Adipose tissue (tissue), 3 donors: ENCODE results near the gene HTR3D. TPM values are rescaled to one million over a fixed set of nuclear protein-coding genes. Genes with fewer than 3 reads are reported as not detected.
"Not testable (repeated sequence)": the region's sequence is repeated elsewhere in the genome, so short reads cannot be mapped to it uniquely, and the experiment has no call there.

Experiments
- H3K27ac ChIP-seq: one replicate; pipeline ENCODE4 v1.5.1; 2013; ENCODE audit warnings: low read depth, low read length
- WGBS, 3 donors: extraction: QIAGEN DNeasy Blood & Tissue Kit; methylation state at CpG; one replicate each; pipeline ENCODE4 v1.1.7; 2013; 5-methylcytosine and 5-hydroxymethylcytosine counted together
- polyA plus RNA-seq, 3 donors: library from polyadenylated mRNA; stranded (reverse); fragments of 200-250 nt; gene quantifications; one replicate each; pipeline ENCODE4 v1.2.3, GENCODE V29; 2013
- donor health status: healthy with polysubstance abuse.
- donor health status: Bipolar disorder and iron deficiency.
- donor health status: healthy.

HTR3D gene
- polyA plus RNA-seq, 3 donors: not detected

- WGBS, 3 donors: 82 to 94% (median 89%) methylated on average over 6 of the region's 6 CpGs
- H3K27ac ChIP-seq: no peak overlapping the region
Observed at GRCh38 chr3:184011937-184012889, 19.3 kb upstream of the HTR3D start.

GRCh38 chr3:184015381-184016019, 16.0 kb upstream of the HTR3D start:
- H3K27ac ChIP-seq: no peak overlapping the region
- WGBS, 3 donors: 78 to 90% (median 87%) methylated on average over 10 of the region's 10 CpGs

GRCh38 chr3:184016169-184016570, 15.4 kb upstream of the HTR3D start:
- no peak overlapping the region for H3K27ac ChIP-seq

DNA sequence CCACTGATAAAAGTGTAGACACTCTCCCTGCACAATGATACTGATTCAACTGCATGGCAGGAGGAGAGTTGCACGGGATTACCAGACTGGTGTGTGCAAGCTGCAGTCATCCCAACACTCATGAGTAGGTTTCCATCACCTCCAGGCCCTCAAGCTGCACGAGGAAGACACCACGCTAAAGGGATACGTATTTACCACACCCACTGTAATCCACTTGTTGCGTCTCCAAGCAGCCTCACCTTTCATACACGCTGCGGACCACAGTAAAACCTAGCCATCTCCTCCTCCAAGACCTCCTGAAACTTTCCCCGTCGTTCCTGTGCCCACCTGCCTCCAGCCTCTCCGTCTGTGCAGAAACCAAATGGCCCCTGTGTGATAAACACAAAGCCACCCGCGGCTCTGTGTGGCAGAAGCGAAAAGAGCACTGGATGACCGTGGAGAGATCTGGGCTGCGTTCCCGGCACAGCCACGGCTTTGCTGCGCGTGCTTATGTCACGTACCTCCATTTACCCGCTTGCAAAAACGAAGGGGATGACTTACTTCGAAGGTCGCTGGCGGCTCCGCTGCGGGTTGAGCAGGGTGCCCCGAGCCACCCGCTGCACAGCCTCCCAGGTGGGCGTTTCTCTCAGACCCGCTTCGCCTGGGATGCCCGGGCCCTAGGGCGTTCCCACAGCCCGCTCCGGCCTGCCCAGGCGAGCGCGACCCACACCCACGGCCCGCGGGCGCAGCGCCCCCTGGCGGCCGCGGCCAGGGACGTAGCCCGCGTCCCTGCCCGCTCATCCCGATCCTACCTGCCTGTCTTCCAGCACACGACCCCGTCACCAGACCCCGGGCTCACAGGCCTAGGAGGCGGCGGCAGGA, 14.5 kb upstream of the HTR3D start:
- 9 to 16% (median 15%) methylated on average over 41 to 57 of the region's 57 CpGs for WGBS, 3 donors

More at GRCh38 chr3:184016169-184016570, 15.4 kb upstream of the HTR3D start:
- 66 to 88% (median 80%) methylated on average over 5 of the region's 5 CpGs for WGBS, 3 donors

GRCh38 chr3:184017672-184018423, 13.7 kb upstream of the HTR3D start, which contains the start of gene ABCC5:
ABCC5 (minus strand) TSS chr3:184017884; CDS start chr3:184014392, 3,492 bp downstream.
- no peak within 1 kb of the TSS for H3K27ac ChIP-seq
- WGBS, 3 donors: 0 to 1% (median 1%) methylated on average over 52 to 55 of the region's 55 CpGs

More for the DNA sequence above, 14.5 kb upstream of the HTR3D start:
- H3K27ac ChIP-seq: no peak overlapping the region

DNA sequence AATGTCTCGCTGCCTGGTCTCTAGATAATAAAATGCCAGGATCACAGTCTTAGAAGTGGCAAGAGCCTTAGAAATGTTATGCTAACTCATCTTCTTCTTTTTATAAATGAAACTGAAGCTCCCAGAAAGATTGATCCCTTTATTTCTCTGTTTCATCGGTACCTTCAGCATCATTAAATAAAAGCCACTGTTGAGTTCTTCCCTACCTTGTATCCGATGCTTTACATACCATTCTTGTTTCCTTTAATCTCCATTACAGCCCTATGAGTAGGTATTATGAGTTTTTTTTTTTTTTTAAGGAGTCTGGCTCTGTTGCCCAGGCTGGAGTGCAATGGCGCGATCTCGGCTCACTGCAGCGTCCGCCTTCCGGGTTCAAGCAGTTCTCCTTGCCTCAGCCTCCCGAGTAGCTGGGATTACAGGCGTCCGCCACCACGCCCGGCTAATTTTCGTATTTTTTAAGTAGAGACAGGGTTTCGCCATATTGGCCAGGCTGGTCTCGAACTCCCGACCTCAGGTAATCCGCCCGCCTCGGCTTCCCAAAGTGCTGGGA, 13.0 kb upstream of the HTR3D start:
- 89 to 91% (median 89%) methylated on average over 21 of the region's 21 CpGs for WGBS, 3 donors
- H3K27ac ChIP-seq: no peak overlapping the region

DNA sequence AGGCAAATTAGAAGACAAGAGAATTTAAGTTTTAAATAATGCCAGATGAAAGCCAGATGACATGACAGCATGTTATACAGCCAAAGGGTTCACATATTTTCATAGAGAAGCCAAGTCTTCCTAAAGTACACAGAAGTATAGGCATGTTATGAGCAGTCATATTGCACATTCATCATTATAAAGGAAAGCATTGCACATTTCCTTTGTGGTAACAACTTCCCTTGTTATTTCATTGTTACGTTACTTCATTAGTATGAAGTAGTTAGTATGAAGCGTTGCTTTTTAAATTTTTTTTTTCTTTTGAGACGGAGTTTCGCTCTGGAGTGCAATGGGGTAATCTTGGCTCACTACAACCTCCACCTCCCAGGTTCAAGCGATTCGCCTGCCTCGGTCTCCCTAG, 9.2 kb upstream of the HTR3D start:
- WGBS, 3 donors: 43 to 82% (median 50%) methylated on average over 7 of the region's 7 CpGs
- no peak overlapping the region for H3K27ac ChIP-seq

DNA sequence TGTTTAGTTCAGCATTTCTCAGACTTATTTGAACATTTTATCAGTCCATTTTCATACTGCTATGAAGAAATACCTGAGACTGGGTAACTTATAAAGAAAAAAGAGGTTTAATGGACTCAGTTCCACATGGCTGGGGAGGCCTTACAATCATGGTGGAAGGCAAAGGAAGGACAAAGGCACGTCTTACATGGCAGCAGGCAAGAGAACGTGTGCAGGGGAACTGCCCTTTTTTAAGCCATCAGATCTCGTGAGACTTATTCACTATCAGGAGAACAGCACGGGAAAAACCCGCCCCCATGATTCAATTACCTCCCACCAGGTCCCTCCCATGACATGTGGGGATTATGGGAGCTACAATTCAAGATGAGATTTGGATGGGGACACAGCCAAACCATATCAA, 6.3 kb upstream of the HTR3D start:
- H3K27ac ChIP-seq: not testable (repeated sequence)

DNA sequence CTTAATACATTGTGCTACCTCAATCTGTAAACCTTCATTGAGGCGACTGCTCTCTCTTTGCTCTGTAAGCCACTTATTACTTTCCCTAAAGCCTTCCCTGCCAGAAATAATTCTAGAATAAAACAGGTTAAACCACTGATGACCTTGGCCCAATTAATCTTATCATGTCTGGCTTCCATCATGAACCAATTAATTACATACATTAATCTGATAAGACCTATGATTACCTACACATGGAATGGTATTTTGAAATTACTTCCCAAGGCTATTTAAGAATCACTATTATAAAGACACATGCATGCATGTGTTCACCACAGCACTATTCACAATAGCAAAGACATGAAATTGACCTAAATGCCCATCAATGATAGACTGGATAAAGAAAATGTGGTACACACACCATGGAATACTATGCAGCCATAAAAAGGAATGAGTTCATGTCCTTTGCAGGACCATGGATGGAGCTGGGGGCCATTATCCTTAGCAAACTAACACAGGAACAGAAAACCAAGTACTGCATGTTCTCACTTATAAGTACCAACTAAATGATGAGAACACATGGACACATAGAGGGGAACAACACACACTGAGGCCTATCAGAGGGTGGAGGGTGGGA, 3.2 kb upstream of the HTR3D start:
- H3K27ac ChIP-seq: not testable (repeated sequence)
- WGBS, 3 donors: 66 to 91% (median 90%) methylated on average over 1 of the region's 1 CpG

More for the DNA sequence above, 6.3 kb upstream of the HTR3D start:
- WGBS, 3 donors: 50 to 68% (median 63%) methylated on average over 5 of the region's 5 CpGs

DNA sequence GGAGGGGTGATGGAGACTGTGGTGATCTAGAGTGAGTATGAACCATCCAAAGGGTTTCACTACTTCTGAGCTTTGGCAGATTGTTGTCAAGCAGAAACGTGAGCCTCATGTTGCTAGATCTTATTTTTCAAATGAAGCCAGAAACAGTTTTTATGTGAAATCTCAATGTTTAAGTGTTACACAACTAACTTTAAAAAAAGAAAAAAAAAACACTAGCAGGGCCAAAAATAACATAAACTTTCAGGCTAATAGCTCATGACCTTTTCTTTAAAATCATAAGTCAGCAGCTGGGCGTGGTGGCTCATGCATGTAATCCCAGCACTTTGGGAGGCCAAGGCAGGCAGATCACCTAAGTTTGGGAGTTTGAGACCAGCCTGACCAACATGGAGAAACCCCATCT, 2.1 kb upstream of the HTR3D start:
- 57 to 81% (median 68%) methylated on average over 2 of the region's 2 CpGs for WGBS, 3 donors
- no peak overlapping the region for H3K27ac ChIP-seq

- WGBS, 3 donors: 74 to 84% (median 77%) methylated on average over 3 of the region's 3 CpGs
Observed at GRCh38 chr3:184030536-184030935, 1.0 kb upstream of the HTR3D start.

GRCh38 chr3:184037816-184038215, 6.3 kb downstream of the HTR3D start:
- 66 to 72% (median 72%) methylated on average over 7 of the region's 7 CpGs for WGBS, 3 donors
- H3K27ac ChIP-seq: no peak overlapping the region

More at GRCh38 chr3:184030536-184030935, 1.0 kb upstream of the HTR3D start:
- no peak overlapping the region for H3K27ac ChIP-seq

DNA sequence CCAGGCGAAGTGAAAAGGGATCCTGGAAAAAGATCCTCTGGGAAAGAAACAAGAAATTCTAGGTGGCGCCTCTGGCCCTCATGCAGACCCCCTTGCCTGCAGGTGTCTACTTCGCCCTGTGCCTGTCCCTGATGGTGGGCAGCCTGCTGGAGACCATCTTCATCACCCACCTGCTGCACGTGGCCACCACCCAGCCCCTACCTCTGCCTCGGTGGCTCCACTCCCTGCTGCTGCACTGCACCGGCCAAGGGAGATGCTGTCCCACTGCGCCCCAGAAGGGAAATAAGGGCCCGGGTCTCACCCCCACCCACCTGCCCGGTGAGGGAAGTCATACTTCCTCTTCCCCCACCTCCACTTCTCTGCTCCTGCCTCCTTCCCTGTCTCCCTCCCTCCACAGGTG, 6.8 kb downstream of the HTR3D start:
- WGBS, 3 donors: 76 to 82% (median 78%) methylated on average over 7 to 9 of the region's 9 CpGs

GRCh38 chr3:184039414-184039813, 7.9 kb downstream of the HTR3D start:
- H3K27ac ChIP-seq: no peak overlapping the region
- 56 to 70% (median 57%) methylated on average over 5 of the region's 5 CpGs for WGBS, 3 donors

More for the DNA sequence above, 6.8 kb downstream of the HTR3D start:
- not testable (repeated sequence) for H3K27ac ChIP-seq

DNA sequence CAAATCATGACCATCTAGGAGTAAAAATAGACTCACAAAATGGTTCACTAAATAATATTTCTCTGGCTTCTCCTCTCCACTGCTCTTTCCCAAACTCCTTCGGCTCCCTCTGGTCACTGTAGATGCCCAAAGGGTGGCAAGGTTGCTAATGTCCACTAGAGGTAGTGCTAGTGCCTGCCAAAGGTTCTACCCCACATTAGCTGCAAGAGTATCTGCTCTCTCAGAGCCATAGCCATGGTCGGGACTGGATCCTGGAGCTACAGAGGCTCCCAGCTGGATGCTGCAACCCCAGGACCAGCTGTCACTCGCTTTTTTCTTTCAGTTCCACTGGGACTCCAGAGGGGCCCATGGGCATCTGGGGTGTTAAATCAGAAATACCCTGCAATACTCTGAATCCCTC, 8.5 kb downstream of the HTR3D start:
- 37 to 58% (median 44%) methylated on average over 3 of the region's 3 CpGs for WGBS, 3 donors
- no peak overlapping the region for H3K27ac ChIP-seq

DNA sequence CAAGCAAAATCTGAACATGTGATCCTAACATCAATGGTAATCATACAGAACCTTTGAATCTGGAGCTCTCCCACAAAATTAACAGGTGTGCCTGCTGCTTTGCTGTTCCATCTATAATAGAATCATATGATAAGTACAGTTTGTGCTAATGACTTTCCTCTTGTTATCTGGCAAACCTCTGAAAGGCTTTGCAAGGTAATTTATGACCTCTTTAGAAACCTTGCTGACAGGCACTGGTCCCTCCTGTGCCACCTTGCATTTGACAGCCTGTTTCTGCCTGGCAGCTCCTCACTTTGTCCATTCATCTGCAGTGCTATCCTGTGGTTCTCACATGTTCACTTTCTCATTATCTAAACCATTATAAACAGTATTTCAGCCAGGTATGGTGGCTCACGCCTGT, 11.1 kb downstream of the HTR3D start:
- 81 to 88% (median 83%) methylated on average over 1 of the region's 1 CpG for WGBS, 3 donors
- H3K27ac ChIP-seq: no peak overlapping the region

GRCh38 chr3:184045995-184046394, 14.5 kb downstream of the HTR3D start:
- H3K27ac ChIP-seq: no peak overlapping the region
- WGBS, 3 donors: 93 to 94% (median 93%) methylated on average over 5 of the region's 5 CpGs
